Upper lobe of right lung (tissue), 1 donor: ENCODE results near the gene C20orf204. TPM values are rescaled to one million over a fixed set of nuclear protein-coding genes. Genes with fewer than 3 reads are reported as not detected.

Experiments used
- ATAC-seq: fragments of 200-7000 bp; cut with Tn5 transposase; one replicate; pipeline ENCODE4 v1.9.1; 2020; ENCODE audit warnings: mild to moderate bottlenecking, moderate library complexity
- DNase-seq: peaks from one replicate; pipeline ENCODE4 v3.0.0-alpha.2; 2020
- H3K27ac ChIP-seq: fragments of 200-600 bp; one replicate; pipeline ENCODE4 v1.8.0; 2022
- H3K27me3 ChIP-seq: fragments of 200-600 bp; one replicate; pipeline ENCODE4 v1.8.0; 2022; ENCODE audit warnings: mild to moderate bottlenecking
- H3K36me3 ChIP-seq: fragments of 200-600 bp; one replicate; pipeline ENCODE4 v1.8.0; 2022
- H3K4me1 ChIP-seq: fragments of 200-600 bp; one replicate; pipeline ENCODE4 v1.8.0; 2022
- H3K4me3 ChIP-seq: fragments of 200-600 bp; one replicate; pipeline ENCODE4 v1.8.0; 2022; ENCODE audit warnings: mild to moderate bottlenecking
- H3K9me3 ChIP-seq: fragments of 200-600 bp; one replicate; pipeline ENCODE4 v1.8.0; 2022
- intact Hi-C: fragments of 100-400 bp; cut with DNase I; formaldehyde crosslinking; loops from one replicate; pipeline ENCODE4 v1.11.0; 2022
- total RNA-seq: library from RNA; stranded (reverse); fragmentation: NEBNext Ultra II Directional; extraction: Animal tissue kit (Norgen Biotek cat#: 25700); gene quantifications from one replicate; pipeline ENCODE4 v1.2.1, GENCODE V29; 2021
- TF ChIP-seq, protein P1 (sequence below): fragments of 200-600 bp; IDR thresholded peaks from one replicate; pipeline ENCODE4 v1.8.0; 2022; ENCODE audit warnings: antibody characterized with exemption
- donor health status: DM: no; HTN: yes; CAD: no; lungs with severe emphysema.

The C20orf204 gene
- total RNA-seq, 1 donor from 2014 or later: 1.9 TPM

DNA sequence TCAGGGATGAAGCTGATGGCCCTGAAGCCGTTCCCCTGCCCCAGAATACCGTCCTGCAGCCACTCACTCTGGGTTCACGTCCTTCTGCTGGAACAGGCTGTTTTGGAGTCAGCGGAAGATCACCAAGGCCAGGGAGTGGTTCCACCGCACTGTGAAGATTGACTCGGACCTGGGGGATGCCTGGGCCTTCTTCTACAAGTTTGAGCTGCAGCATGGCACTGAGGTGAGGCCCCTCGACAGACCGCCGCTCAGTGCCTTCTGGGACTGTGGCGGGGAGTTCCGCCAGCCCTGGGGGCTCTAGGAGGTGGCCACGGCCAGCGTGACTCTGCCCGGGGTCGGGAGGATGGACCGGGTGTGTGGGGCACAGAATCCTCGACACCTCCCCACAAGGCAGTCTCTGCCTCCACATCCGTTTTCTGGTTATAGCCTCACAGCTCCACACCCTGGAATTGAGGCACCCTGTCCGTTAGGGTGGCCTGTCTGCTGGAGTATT is 4.1 kb upstream of the C20orf204 start:
- Histone ChIP-seq H3K36me3 (peaks cover 68% of the 10 kb centered on the region), H3K27ac (no peak overlapping the region), H3K4me3 (no peak overlapping the region), H3K27me3 (peaks cover 8% of the 10 kb centered on the region), H3K4me1 (no peaks in the 10 kb centered on the region), H3K9me3 (no peaks in the 10 kb centered on the region)
- TF ChIP-seq, protein P1, sequence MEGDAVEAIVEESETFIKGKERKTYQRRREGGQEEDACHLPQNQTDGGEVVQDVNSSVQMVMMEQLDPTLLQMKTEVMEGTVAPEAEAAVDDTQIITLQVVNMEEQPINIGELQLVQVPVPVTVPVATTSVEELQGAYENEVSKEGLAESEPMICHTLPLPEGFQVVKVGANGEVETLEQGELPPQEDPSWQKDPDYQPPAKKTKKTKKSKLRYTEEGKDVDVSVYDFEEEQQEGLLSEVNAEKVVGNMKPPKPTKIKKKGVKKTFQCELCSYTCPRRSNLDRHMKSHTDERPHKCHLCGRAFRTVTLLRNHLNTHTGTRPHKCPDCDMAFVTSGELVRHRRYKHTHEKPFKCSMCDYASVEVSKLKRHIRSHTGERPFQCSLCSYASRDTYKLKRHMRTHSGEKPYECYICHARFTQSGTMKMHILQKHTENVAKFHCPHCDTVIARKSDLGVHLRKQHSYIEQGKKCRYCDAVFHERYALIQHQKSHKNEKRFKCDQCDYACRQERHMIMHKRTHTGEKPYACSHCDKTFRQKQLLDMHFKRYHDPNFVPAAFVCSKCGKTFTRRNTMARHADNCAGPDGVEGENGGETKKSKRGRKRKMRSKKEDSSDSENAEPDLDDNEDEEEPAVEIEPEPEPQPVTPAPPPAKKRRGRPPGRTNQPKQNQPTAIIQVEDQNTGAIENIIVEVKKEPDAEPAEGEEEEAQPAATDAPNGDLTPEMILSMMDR: no peak
- no peak for ATAC-seq
- DNase-seq: no peak
- intact Hi-C loops: no loop called here

DNA sequence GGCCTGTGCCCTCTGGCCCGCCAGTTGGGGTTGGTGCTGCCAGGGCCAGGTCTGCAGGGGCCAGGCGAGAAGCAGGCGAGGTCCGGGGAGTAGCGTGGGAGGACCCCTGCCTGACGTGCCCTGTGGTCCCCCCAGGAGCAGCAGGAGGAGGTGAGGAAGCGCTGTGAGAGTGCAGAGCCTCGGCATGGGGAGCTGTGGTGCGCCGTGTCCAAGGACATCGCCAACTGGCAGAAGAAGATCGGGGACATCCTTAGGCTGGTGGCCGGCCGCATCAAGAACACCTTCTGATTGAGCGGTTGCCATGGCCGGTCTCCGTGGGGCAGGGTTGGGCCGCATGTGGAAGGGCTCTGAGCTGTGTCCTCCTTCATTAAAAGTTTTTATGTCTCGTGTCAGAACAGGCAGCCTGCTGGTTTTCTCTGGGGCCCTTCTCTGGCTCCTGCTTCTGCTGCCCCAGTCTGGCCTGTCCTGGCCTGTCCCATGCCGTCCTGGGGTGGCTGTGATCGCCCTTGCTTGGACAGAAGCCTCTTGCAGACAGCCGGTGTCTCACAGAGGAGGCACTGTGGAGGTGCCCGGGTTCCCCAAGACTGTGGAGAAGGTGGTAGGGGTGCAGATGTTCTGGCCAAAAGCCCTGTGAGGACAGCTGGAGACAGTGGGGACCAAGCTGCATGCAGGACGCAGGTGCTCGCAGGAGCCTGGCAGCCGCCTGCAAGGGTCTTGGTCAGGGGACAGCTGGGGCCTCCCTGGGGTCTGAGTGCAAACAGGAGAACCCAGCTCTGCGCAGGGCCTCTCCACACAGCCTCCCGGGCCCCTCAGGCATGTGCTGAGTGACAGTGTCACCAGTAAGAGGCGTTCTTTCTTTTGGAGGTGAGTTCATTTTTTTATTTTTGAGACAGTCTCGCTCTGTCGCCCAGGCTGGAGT is 3.0 kb upstream of the C20orf204 start:
- peaks cover 57% of the 10 kb centered on the region for H3K36me3 ChIP-seq
- DNase-seq (no peak), ATAC-seq (no peak)
- no peaks in the 10 kb centered on the region for H3K9me3 ChIP-seq
- H3K4me3 ChIP-seq: no peak overlapping the region
- H3K4me1 ChIP-seq: peaks cover 6% of the 10 kb centered on the region
- TF ChIP-seq, protein P1: no peak
- H3K27ac ChIP-seq: no peak overlapping the region
- H3K27me3 ChIP-seq: peaks cover 19% of the 10 kb centered on the region
- intact Hi-C loops: no loop called here

DNA sequence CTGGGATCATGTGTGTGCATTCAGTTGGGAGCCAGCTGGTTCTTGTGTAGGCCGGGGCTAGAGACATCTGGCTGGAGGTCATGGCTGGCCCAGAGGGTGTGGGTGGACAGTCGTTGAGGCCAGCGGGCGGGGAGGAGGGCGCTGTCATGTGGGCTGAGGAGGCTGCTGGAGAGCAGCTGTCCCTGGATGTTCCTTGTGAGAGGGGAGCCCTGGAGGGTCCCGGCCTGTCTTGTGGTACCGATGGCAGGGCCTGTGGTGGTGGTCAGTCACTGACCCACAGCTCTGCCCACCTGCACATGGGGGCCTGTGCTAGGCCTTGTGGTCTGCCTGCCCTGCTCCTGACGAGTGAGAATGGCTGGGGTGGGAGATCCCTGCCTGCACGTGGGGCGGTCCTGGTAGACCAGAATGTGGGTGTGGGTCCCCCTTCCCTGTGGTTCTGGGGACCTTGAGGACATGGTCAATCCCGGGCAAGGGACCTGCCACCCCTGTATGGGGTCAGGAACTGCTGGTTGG is 1.9 kb upstream of the C20orf204 start:
- Histone ChIP-seq H3K9me3 (no peaks in the 10 kb centered on the region), H3K27ac (no peak overlapping the region), H3K27me3 (peaks cover 21% of the 10 kb centered on the region), H3K36me3 (peaks cover 46% of the 10 kb centered on the region), H3K4me1 (peaks cover 16% of the 10 kb centered on the region), H3K4me3 (no peak overlapping the region)
- DNase-seq (no peak), ATAC-seq (no peak)
- intact Hi-C loops: no loop called here
- TF ChIP-seq, protein P1: no peak

DNA sequence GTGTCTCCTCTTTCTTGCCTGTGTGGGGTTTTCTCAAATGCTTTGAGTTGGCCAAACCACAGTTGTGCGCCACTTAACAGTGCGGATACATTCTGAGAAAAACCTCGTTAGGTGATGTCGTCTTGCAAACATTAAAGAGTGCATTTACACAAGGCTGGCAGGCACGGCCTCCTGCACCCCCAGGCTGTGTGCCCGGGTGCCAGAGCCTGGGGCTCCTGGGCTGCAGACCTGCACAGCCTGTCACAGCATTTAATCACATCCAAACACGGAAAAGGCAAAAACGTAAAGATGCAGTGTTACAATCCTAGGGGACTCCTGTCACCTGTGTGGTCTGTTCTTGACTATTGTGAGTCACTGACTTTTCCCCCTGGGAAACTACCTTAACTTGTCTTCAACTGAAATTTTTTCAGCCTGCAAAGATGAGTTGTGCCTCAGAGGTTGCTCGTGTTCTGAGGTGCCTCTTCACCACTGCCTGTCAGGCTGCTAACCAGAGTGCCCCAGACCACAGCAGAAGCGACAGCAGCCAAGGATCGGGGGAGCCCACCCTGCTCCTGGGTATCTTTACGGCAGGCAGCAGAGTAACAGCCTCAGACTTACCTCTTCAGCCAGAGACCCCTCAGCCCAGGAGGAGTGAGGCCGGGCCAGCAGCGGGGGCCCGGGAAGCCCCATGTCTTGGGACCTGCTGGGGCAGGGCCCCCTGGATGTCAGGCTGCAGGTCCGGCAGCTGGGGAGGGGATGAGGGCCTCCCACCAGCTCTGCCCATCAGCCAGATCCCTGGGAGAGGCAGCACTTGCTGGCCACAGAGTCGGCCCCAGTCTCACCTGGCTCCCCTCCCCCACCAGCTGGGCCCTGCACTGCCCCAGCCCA is 683 bp upstream of the C20orf204 start:
- peaks cover 20% of the 10 kb centered on the region for H3K4me1 ChIP-seq
- peak; percentile 62 for DNase-seq

More for the DNA sequence above, 683 bp upstream of the C20orf204 start:
- intact Hi-C loops: no loop called here
- Histone ChIP-seq H3K9me3 (no peaks in the 10 kb centered on the region), H3K27me3 (peaks cover 25% of the 10 kb centered on the region), H3K4me3 (no peak overlapping the region), H3K27ac (no peak overlapping the region), H3K36me3 (peaks cover 34% of the 10 kb centered on the region)
- no peak for ATAC-seq
- TF ChIP-seq, protein P1: no peak
